GM19351 (cell line): Measurements from ENCODE around the gene RND2.
"Not testable (repeated sequence)": the region's sequence is repeated elsewhere in the genome, so short reads cannot be mapped to it uniquely, and the experiment has no call there.

ENCODE experiments used
- ATAC-seq: cut with Tn5 transposase; IDR thresholded peaks from one replicate; pipeline ENCODE4 v1.9.1; 2021; ENCODE audit warnings: mild to moderate bottlenecking, moderate library complexity; ENCODE audit not compliant: unreplicated experiment

RND2 gene

DNA sequence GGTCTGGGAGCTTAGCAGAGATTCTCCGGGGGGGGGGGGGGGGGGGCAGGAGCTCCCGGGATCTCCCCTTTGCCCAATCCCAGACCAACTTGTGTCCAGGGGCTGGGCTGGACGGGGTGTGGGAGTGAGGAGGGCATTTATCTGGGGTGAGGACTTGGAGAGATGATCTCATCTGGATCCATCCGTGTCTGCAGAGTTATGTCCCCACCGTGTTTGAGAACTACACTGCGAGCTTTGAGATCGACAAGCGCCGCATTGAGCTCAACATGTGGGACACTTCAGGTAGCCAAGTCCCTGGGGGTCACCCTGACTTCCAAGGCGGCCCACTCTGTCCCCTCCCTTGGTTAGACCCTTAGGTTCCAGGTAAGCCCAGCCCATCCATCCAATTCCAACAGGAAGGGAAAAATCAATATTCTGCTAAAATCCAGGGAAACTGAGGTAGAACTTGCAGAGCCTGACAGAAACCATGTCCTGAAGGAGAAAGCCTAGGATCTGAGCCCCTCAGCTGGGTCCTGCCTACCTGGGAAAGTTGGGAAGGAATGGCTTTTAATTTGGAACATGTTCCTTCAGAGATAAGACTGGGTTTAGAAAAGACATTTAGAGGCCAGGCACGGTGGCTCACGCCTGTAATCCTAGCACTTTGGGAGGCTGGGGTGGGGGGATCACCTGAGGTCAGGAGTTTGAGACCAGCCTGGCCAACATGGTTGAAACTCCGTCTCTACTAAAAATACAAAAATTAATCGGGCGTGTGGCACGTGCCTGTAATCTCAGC lies 921 bp downstream of the RND2 start:
- no peak for ATAC-seq

DNA sequence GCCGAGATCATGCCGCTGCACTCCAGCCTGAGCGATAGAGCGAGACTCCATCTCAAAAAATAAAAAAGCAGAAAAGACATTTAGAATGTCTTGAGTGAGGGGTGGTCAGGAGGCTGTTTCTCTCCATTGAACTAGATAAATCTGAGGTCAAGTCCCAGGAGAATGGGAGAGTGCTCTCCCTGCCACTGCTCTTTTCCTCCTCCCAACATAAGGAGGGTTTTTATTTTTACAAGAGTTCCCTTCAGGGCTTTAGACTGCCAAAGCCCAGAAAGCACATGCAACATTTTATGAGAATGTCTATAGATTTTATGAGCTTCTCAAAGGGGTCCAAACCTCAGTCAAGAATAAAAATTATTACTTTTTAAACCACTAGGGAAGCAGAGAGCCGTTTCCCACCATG lies 1.6 kb downstream of the RND2 start:
- ATAC-seq: no peak

DNA sequence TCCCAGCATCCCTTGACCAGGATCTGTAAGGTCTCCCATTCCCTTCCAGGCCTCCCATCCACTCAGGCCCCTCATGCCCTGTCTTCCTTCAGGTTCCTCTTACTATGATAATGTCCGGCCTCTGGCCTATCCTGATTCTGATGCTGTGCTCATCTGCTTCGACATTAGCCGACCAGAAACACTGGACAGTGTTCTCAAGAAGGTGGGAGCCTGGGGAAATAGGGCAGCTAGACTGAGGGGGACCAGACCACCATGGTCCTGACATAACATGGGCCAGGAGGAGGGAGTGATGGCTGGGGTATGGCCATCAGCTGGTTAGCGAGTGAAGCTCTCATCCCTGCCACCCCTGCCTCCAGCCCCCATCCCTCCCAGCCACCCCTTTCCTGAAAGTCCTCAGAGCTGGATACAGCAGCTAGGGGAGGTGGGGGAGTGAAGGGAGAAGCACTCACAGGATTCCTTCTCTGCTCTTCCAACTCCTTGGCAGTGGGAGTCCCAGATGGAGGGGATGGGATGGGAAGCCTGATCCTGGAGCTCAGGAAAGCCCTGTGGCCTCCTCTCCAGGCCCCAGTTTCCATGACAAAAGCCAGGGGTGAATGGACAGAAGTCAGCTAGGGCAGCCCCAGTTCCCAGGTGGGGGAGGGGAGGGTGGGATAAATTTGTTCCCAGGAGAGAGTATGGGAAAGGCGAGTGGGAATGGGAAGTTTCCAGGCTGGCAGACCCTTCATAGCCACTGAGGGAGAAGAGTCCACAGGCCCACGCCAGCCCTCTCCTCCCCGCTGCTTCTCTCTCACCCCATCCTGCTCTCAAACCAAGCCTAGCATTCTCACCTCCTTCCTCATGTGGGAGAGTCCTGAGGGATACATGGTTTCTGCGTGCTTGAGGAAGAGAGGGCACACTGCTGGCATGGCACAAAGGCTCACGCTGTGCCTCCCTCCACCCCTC lies 2.3 kb downstream of the RND2 start:
- no peak for ATAC-seq

DNA sequence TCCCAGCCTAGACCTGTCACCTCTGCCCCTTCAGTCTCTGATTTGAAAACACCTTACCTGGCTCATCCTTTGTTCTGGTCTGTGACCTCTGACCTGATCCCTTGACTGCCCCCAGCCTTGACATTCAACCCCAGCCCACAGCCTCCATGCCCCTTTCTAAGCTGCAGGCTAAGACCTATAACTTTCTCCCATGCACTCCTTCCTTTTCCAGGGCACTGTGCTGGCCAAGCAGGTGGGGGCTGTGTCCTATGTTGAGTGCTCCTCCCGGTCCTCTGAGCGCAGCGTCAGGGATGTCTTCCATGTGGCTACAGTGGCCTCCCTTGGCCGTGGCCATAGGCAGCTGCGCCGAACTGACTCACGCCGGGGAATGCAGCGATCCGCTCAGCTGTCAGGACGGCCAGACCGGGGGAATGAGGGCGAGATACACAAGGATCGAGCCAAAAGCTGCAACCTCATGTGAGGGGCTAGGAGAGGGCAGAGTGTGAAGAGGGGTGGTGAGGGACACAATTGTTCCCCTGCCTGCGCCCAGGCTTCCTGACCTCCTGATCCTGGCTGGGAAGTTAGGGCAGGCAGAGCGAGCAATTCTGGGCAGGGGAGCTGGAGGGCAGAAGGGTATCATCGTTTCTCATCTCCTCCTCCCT lies 3.3 kb downstream of the RND2 start:
- no peak for ATAC-seq

DNA sequence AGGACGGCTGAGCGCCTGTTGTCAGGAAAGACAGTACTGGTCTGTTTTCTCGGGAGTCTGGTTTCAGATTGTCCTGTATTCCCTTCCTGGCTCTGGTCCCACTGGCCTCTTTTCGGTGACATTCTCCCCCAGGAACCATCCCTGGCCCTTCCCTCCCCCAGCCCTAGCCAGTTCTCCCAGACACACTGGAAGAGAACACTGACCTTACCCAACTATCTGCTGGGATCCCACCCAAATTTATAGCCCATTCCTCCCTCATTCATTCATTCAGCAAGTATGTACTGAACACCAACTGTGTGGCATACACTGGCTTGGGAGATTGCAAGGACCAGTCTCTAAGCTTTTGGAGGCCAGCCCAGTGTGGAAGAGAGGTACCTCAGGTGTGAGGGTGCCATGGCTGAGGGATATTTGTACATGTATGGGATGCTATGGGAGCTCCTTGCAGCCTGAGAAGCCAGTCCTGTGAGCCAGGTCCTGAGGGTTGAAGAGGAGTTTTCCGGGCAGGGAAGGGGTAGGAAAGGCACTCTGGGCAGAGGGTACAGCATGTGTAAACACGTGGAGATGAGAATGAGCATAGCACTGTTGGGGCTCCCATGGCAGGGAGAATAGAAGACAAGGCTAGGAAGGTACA lies 5.2 kb downstream of the RND2 start:
- no peak for ATAC-seq

DNA sequence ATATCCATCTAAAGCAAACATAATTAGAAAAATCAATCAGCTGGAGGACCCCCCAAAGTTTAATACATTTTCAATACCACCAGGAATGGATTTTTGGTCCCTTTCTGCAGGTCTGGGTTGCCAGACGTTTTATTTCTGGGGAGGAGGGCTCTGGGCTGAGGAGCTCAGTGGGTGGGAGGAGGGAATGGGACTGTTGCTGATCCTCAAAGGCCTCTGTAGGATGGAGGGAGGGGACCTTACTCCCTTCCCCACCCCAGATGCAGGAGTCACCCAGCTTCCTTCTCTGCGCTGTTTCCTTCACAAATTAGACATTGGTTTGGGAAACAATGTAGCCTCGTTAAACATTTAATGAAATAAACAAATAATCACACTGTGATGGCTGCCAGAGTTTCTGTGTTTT lies 6.6 kb downstream of the RND2 start:
- ATAC-seq: no peak

DNA sequence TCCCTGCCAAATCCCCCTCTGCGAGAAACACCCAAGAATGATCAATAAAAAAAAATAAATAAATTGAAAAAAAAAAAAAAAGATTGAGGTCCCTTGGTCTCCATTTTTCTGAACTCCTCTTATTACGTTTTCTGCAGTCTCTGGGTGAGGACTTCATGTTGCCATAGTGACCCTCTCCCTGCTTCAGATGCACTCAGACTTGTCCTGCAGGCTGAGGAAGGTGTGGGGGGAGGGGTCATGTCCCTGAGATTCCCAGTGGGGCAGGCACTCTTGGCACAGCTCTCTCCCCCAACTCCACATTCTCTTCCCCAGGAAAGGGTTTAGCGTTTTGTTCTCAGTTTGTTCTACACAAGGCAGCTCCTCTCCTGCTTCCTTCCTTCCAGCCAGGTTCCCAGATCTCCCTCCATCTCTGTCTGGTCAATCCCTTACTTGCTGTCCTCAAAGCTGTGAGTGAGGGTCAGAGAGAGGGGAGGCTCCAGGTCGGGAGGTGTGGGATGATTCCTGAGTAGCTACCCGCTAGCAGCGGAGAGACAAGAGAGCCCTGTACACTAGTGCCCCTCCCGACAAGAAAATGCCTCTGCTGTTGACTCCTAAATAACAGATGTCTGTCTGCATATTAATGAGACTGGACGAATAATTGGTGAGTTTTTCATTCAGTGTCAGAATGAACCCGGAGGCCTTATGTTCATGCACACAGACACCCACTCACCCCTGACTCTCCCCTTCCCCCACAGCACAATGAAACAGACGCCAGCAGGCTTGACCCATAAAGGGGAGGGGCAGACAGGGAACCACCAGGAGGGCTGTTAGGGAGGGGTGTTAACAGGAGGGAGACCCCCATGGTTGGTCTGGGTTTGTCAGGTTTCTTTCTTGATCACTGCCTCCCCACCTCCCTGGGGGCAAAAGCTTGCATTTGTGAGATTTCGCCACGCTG lies 9.2 kb downstream of the RND2 start:
- no peak for ATAC-seq

DNA sequence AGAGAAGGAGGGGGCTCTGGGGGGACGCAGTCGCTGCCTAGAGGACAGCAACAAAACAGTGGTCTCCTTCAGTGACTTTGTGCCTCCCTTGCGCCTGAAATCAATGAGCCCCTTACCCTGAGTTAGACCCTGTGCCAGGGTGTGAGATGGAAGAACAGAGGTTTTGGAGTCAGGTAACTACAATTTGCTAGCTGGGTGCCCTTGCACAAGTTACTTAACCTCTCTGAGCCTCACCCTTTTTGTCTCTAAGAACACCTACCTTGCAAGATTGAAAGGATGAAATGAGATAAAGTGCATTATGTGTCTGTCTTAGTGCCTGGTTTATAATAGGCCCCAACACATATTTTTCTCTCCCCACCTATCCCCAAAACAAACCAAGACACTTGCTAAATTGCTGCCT lies 9.9 kb downstream of the RND2 start:
- ATAC-seq: no peak

DNA sequence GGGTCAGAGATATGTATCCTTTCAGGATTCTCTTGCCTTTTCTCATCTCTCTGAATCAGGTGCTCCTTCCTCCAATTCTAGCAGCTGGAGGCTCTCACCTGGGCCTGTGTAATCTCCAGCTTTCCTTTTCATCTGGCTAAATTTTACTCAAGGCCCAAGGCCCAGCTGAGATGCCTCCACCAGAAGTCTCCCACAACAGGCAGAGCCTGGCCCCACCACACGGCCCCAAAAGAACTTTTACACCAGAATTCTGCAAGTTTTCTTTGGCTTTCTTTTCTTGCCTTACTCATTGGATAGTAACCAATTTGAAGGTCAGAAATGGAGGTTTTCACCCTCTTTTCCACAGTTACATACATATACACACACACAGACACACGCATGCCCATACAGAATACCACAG lies 14.6 kb downstream of the RND2 start:
- ATAC-seq: no peak

DNA sequence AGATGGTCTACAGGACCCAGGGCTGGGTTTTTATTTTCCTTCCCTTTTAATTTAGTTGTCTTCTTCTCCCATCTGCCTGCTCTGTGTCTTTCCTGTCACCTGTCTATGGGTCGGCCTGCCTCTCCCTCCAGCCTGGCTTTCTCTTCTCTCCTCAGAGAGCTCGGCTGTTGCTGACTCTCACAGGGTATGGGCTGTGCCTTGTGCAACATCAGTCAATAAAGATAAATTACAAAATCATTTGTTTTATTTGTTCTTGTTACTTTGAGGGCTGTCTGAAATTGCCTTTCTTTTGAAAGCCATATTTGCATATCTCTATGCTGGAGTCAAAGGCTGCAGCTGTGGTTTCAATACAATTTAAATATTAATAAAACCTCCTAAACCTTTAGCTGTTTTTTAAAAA lies 15.6 kb downstream of the RND2 start:
- no peak for ATAC-seq

DNA sequence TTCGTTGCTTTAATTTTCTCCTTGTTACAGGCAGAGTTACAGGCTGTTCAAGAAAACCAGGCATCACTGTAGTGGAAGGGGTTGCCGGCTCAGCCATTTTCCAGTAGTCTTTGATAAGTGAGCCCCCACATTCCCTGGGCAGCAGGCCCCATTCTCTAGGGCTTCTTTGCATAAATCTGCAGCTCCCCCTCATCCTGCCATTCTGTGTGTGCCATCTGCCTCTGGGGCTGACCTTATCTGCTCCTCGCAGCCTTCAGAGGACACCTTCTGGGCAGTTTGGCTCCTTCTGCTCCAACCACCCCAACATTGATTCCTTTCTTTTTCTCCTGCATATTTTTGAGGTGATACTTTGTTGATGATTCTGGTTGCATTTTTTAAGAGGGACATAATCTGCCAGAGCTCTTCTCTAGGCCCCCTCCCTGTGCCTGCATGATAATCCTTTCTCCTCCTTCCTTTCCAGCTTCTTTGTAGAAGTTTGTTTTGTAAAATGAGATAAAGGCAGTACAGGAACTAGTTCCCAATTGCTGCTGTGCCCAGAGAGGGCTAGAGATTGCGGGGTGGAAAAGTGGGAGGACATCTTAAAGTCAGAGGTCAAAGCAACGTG lies 17.1 kb downstream of the RND2 start:
- no peak for ATAC-seq

DNA sequence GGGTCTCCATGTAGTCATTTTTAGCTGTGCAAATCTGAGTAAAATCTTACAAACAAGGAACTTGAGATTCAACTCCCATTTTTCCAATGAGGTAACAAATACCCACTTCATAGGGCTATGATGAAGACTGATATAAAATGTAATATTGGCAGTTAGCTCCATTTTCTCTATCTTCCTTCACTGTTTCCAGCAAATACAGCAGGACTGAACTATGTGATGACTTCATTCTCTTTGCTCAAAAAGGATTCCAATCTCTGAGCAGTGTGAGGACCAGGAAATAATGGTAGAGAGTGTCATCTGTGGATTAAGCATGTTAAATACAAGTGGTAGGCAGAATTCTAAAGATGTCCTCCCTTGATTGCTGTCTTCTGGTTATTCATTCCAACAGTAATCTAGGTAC lies 18.3 kb downstream of the RND2 start:
- no peak for ATAC-seq

DNA sequence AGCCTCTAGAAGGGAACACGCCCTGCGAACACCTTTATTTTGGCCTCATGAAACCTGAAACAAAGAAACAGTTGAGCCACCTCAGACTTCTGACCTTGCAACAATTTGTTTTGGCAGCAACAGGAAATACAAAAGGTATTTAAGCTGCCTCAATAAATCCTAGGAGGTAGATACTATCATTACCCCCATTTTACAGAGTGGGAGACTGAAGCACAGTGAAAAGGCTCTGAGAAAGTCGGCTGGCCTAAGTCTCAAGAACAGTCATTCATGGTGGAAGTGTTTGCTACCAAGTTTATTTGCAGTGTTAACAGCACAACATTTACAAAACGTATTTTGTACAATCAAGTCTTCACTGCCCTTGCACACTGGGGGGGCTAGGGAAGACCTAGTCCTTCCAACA lies 19.0 kb downstream of the RND2 start:
- ATAC-seq: no peak

DNA sequence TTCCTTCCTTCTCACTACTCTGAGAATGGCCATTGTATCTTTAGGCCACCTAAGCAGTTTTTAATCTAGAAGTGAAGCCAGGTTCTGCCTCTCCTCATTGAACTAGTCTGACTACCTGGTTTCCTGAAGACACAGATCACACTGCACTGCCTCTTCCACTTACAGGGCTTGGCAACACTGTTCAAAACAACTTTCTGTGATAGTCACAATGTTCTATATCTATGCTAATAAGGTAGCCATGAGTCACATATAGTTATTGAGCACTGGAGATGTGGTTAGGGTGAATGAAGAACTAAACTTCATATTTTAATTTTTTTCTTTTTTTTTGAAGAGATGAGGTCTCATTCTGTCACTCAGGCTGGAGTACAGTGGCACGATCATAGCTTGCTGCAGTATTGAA lies 26.9 kb downstream of the RND2 start:
- no peak for ATAC-seq

DNA sequence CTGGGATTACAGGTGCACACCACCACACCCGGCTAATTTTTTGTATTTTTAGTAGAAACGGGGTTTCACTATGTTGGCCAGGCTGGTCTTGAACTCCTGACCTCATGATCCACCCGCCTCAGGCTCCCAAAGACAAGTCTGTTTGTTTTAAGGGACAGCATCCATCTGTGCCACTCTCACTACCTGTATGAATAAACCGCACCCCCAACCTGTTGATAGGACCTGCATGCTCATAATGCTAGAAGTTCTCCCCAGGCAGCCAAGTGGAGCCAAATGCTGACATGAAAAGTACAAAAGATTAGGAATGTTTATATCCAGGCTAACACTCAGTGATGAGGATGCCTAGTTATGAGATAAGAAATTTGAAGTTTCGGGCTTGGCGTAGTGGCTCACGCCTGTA lies 28.0 kb downstream of the RND2 start:
- not testable (repeated sequence) for ATAC-seq

DNA sequence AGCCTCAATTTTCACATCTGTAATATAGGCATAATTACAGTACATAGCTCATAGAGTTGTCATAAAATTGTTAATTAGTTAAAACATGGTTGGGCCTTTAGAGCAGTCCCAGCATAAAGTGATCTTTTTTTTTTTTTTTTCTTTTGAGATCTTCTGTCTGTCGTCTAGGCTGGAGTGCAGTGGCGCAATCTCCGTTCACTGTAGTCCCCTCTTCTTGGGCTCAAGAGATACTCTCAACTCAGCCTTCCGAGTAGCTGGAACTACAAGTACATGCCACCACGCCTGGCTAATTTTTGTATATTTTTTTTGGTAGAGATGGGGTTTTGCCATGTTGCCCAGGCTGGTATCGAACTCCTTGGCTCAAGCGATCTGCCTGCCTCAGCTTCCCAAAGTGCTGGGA lies 31.0 kb downstream of the RND2 start:
- ATAC-seq: no peak

DNA sequence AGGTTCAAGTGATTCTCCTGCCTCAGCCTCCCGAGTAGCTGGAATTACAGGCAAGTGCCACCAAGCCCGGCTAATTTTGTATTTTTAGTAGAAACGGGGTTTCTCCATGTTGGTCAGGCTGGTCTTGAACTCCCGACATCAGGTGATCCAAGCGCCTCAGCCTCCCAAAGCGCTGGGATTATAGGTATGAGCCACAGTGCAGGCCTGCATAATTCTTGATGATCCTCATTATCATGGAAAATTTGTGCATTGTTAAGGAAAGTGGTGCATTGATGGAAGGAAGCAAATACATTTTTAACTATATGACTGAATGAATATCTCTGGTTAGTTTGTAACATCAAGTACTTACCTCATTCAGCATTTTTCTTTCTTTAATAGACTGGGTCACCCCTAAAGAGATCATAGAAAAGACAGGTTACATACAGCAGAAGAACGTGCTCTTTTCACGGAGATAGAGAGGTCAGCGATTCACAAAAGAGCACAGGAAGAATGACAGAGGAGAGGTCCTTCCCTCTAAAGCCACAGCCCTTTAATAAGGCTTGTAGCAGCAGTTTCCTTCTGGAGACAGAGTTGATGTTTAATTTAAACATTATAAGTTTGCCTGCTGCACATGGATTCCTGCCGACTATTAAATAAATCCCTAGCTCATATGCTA lies 38.1 kb downstream of the RND2 start:
- ATAC-seq: no peak

DNA sequence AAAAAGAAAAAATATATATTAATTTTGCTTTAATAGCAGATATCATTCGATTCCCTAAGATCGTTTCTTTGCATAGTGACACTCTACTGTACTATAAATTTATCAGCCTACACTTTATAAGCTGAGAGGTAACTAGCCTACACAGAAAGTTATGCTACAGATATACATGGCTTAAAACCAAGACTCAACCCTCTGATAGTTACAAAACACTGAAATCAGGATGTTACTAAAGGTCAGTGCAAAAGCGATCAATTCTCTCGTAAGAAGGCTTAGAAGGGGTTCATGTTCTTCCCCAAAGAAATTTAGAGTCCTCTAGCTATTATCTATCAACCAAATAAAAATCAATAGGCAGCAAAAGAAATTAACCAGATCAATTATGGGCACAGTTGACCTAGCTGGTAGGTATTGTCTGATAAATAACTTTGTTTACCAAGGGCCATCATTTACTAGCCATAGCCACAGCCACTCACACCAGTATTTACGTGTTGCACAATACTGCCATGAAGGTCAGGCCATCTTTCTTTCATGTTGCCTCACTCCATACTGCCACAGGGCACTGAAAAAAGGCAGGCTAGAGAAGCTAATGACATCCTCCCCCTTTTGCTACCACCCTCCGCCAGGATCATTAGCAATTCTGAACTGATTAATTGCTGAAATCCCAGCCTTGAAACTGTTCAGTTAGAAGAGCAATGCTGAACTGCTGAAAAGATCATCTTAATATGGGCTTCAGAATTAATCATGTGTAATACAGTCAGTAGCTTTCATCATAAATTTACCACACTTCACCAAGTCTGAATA lies 43.7 kb downstream of the RND2 start:
- no peak for ATAC-seq
